ENCODE results near the gene NAV3. TPM values are rescaled to one million over a fixed set of nuclear protein-coding genes. Genes with fewer than 3 reads are reported as not detected.

Gene NAV3
- total RNA-seq, 1 experiment from 2014 or later, result 3.0 TPM

DNA sequence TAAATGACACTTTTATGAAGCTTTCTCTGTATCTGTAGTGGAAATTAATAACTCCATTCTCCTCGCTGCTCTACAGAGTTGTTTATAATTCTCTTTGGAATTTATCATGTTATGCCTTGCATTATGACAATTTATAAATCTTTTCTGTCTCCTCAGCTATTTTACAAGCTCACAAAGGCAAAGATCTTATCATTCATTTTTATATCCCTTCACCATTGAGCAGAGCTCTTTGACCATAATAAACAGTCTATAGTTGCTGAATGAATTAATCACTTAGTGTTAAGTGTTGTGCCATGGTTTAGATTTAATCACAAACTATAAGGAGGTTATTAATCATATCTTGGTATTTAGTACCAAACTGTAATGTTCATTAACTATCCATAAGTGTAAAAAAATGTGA is 126.4 kb downstream of the NAV3 start:
- H4K91ac ChIP-seq (ENCODE audit: insufficient read length, low read depth, low read length), result no peak overlapping the region
- no peaks in the 10 kb centered on the region for H3K4me1 ChIP-seq (ENCODE audit: insufficient read depth, low read length)
- no peaks in the 10 kb centered on the region for H4K20me1 ChIP-seq (ENCODE audit: control insufficient read depth, insufficient read depth, insufficient read length)
- H3K27ac ChIP-seq (ENCODE audit: insufficient read length, low read depth, low read length), result no peak overlapping the region
- TF ChIP-seq, protein P1, sequence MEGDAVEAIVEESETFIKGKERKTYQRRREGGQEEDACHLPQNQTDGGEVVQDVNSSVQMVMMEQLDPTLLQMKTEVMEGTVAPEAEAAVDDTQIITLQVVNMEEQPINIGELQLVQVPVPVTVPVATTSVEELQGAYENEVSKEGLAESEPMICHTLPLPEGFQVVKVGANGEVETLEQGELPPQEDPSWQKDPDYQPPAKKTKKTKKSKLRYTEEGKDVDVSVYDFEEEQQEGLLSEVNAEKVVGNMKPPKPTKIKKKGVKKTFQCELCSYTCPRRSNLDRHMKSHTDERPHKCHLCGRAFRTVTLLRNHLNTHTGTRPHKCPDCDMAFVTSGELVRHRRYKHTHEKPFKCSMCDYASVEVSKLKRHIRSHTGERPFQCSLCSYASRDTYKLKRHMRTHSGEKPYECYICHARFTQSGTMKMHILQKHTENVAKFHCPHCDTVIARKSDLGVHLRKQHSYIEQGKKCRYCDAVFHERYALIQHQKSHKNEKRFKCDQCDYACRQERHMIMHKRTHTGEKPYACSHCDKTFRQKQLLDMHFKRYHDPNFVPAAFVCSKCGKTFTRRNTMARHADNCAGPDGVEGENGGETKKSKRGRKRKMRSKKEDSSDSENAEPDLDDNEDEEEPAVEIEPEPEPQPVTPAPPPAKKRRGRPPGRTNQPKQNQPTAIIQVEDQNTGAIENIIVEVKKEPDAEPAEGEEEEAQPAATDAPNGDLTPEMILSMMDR (conservative IDR thresholded peaks at IDR 0.05), result no peak
- H3K9ac ChIP-seq (ENCODE audit: extremely low read depth, insufficient read length, low read length), result no peak overlapping the region
- H2BK15ac ChIP-seq (ENCODE audit: low read depth, low read length), result no peak overlapping the region
- H3K9me3 ChIP-seq (ENCODE audit: control insufficient read depth, low read depth, low read length), result no peaks in the 10 kb centered on the region
- H3T11ph ChIP-seq (ENCODE audit: low read length), result no peak overlapping the region
- H3K27ac Mint-ChIP-seq, result no peak overlapping the region
- H3K4me3 Mint-ChIP-seq, result no peak overlapping the region
- no peaks in the 10 kb centered on the region for H3K27me3 ChIP-seq (ENCODE audit: insufficient read depth, low read length)
- no peak overlapping the region for H4K8ac ChIP-seq (replicated peaks; ENCODE audit: insufficient read length, low read depth, low read length)
- H3K4me1 Mint-ChIP-seq, result peaks cover 4 to 5% of the 10 kb centered on the region in 2 experiments; a peak in 3 of 4 replicates
- no peaks in the 10 kb centered on the region for H3K79me2 ChIP-seq (ENCODE audit: insufficient read depth, low read length)
- no peak overlapping the region for H2BK5ac ChIP-seq (ENCODE audit: insufficient read length, low read length)
- no peak for DNase-seq
- no peak overlapping the region for H3K56ac ChIP-seq (ENCODE audit: insufficient read length, low read depth, low read length)
- no peak overlapping the region for H3K18ac ChIP-seq (ENCODE audit: insufficient read length, low read depth, low read length)
- H2AFZ ChIP-seq (ENCODE audit: low read length), result no peak overlapping the region
- no peak overlapping the region for H3K4ac ChIP-seq (ENCODE audit: low read depth, low read length)
- H4K5ac ChIP-seq (ENCODE audit: insufficient read length, low read depth, low read length), result no peak overlapping the region
- H2BK20ac ChIP-seq (ENCODE audit: low read depth, low read length, poor library complexity, severe bottlenecking), result no peak overlapping the region
- H2BK12ac ChIP-seq (ENCODE audit: insufficient read length, low read depth, low read length), result no peak overlapping the region
- H3K27me3 Mint-ChIP-seq (ENCODE audit: low read depth), result no peaks in the 10 kb centered on the region
- no peak overlapping the region for H2BK120ac ChIP-seq (ENCODE audit: low read depth, low read length, poor library complexity, severe bottlenecking)
- no peak overlapping the region for H3K23ac ChIP-seq (ENCODE audit: insufficient read length, low read depth, low read length)
- no CpG with 5 or more reads among the region's 1 CpG for WGBS (ENCODE audit: extremely low coverage, insufficient read length, low lambda C conversion rate)
- no peak overlapping the region for H3K14ac ChIP-seq (ENCODE audit: insufficient read depth, low read length)
- no peak overlapping the region for H2AK5ac ChIP-seq (ENCODE audit: insufficient read length, low read length)
- no peaks in the 10 kb centered on the region for H3K36me3 Mint-ChIP-seq (ENCODE audit: insufficient read depth in 1 of 3, low read depth in 3 of 3)
- H3K23me2 ChIP-seq (ENCODE audit: insufficient read length, low read depth, low read length, poor library complexity, severe bottlenecking), result no peaks in the 10 kb centered on the region
- no peaks in the 10 kb centered on the region for H3K79me1 ChIP-seq (ENCODE audit: insufficient read depth, low read depth, low read length, poor library complexity, severe bottlenecking)
- H3K4me2 ChIP-seq (ENCODE audit: insufficient read depth, insufficient read length, low read length), result no peak overlapping the region
- H3K9me3 Mint-ChIP-seq, result no peaks in the 10 kb centered on the region
